ENCODE results near the gene NFIA. TPM values are rescaled to one million over a fixed set of nuclear protein-coding genes. Genes with fewer than 3 reads are reported as not detected.
A peak's percentile ranks its signal among the peaks of the same experiment; 100 is the strongest.

Gene NFIA
- 28.3 and 38.6 TPM in 2 replicates for total RNA-seq (2022)
- percentile 71 among the genes with signal in this experiment for Bru-seq, nascent RNA
- BruChase-seq, experiment 1, labeled RNA remaining after a 6-hour chase: percentile 64 among the genes with signal in this experiment
- percentile 66 among the genes with signal in this experiment for BruChase-seq, experiment 2, labeled RNA remaining after a 2-hour chase
- long read RNA-seq, full-length matches to known transcripts: 11 of 21 reads
- long read RNA-seq, partial matches to known transcripts: 1 of 21 reads
- long read RNA-seq, other reads (novel, unspliced or antisense): 9 of 21 reads

- BruUV-seq (replicated peaks): no TSS peak
- CTCF ChIA-PET: interaction anchor here (0.7 to 1.6 kb wide), 4 partner anchors 21 to 473 kb away, joined by 3 to 5 read pairs (median 3); no protein-coding TSS in a partner anchor
These were observed at the start of gene NFIA for GRCh38 chr1:61082311-61083012. TSS of gene NFIA (plus strand) at chr1:61082561.

DNA sequence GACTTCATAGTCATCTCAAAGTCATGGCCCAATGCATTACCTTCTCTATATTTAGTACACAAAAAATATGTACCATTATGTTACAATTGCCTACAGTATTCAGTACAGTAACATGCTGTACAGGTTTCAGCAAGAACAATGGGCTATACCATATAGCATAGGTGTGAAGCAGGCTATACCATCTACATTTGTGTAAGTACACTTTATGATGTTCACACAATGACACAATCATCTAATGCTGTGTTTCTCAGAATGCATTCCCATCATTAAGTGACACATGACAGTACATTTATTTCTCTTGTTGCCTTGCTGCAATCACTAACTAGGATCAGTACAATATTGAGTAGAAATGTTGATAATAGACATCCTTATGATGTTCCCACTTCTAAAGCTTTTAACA is 46.5 kb upstream of the NFIA start:
- BruUV-seq (replicated peaks): no TSS peak
- no peaks in the 10 kb centered on the region for H3K36me3 Mint-ChIP-seq (ENCODE audit: insufficient read depth, unreplicated experiment)
- no peak for TF ChIP-seq CTCF (IDR thresholded peaks at IDR 0.05; ENCODE audit: unreplicated experiment)
- H3K4me1 Mint-ChIP-seq (ENCODE audit: low read depth, unreplicated experiment): no peaks in the 10 kb centered on the region
- CTCF ChIA-PET: no interaction called here
- DNase-seq: no peak
- intact Hi-C loops (cut with micrococcal nuclease; ENCODE audit: unreplicated experiment): no loop called here
- no peak overlapping the region for H3K27ac Mint-ChIP-seq (ENCODE audit: unreplicated experiment)
- no peaks in the 10 kb centered on the region for H3K27me3 Mint-ChIP-seq (ENCODE audit: unreplicated experiment)
- no peaks in the 10 kb centered on the region for H3K9me3 Mint-ChIP-seq (ENCODE audit: low read depth, unreplicated experiment)
- no peak overlapping the region for H3K4me3 Mint-ChIP-seq (ENCODE audit: low read depth, unreplicated experiment)

More at GRCh38 chr1:61082311-61083012, at the start of gene NFIA:
- peaks cover 53% of the 10 kb centered on the region for H3K36me3 Mint-ChIP-seq (ENCODE audit: insufficient read depth, unreplicated experiment)
- H3K27ac Mint-ChIP-seq (ENCODE audit: unreplicated experiment): peak within 1 kb of the TSS; percentile 84
- peak; percentile 55 for DNase-seq
- H3K27me3 Mint-ChIP-seq (ENCODE audit: unreplicated experiment): no peaks in the 10 kb centered on the region
- intact Hi-C loops (cut with micrococcal nuclease; ENCODE audit: unreplicated experiment): loop anchor here (2.0 to 10.0 kb wide), 4 partner anchors 50 to 370 kb away; no protein-coding TSS in a partner anchor
- TF ChIP-seq CTCF (IDR thresholded peaks at IDR 0.05; ENCODE audit: unreplicated experiment): no peak
- no peaks in the 10 kb centered on the region for H3K9me3 Mint-ChIP-seq (ENCODE audit: low read depth, unreplicated experiment)
- H3K4me1 Mint-ChIP-seq (ENCODE audit: low read depth, unreplicated experiment): peaks cover 55% of the 10 kb centered on the region
- H3K4me3 Mint-ChIP-seq (ENCODE audit: low read depth, unreplicated experiment): peak within 1 kb of the TSS; percentile 89

GRCh38 chr1:61042466-61043009 is 39.8 kb upstream of the NFIA start:
- H3K4me3 Mint-ChIP-seq (ENCODE audit: low read depth, unreplicated experiment): peak overlapping the region; percentile 74
- intact Hi-C loops (cut with micrococcal nuclease; ENCODE audit: unreplicated experiment): loop anchor here (2.0 to 10.0 kb wide), 7 partner anchors 64 to 1068 kb away; no protein-coding TSS in a partner anchor
- CTCF ChIA-PET: interaction anchor here (0.6 to 1.8 kb wide), 8 partner anchors 35 to 1071 kb away, joined by 3 to 14 read pairs (median 4); no protein-coding TSS in a partner anchor
- H3K27ac Mint-ChIP-seq (ENCODE audit: unreplicated experiment): no peak overlapping the region
- no peak for TF ChIP-seq CTCF (IDR thresholded peaks at IDR 0.05; ENCODE audit: unreplicated experiment)
- H3K9me3 Mint-ChIP-seq (ENCODE audit: low read depth, unreplicated experiment): no peaks in the 10 kb centered on the region
- no peak for DNase-seq
- H3K36me3 Mint-ChIP-seq (ENCODE audit: insufficient read depth, unreplicated experiment): peaks cover 7% of the 10 kb centered on the region
- no peaks in the 10 kb centered on the region for H3K4me1 Mint-ChIP-seq (ENCODE audit: low read depth, unreplicated experiment)
- no peaks in the 10 kb centered on the region for H3K27me3 Mint-ChIP-seq (ENCODE audit: unreplicated experiment)
- no TSS peak for BruUV-seq (replicated peaks)

DNA sequence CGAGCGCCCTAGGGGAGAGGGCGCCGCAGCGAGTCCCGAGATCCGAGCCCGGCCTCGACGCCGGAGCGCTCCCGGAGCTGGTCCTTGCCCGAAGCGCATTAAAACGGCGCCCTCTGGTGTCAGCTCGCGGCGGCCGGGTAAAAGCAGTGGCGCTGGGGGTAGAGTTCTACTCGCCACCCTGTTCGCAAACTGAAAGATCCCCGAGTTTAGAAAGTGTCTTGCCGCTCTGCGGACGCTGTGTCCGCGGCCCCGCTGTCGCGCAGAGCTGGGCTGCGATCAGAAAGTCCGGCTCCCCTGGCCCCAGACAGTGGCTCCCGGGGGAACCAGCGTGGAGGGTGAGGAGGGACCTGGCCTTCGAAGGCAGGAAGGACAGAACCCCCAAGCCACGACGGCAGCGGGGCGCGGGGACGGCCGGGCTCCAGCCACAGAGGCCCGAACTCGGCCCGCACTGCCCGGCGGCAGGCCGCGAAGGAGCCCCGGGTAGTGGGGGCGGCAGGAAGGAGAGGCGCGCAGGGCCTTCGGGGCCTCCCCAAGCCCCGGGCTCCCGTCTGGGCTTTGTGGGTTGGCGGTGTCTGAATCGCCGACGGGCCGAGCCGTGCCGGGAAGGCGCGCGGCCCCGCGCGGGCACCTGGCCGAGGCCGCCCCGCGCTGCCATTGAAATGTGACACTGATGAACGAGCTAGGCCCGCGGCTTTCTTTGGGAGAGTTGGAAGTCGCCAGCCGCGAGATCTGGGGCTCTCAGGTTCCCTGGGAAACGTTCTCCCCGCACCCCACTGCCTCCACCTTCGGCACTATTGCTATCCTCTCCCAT is 39.1 kb upstream of the NFIA start:
- peak; percentile 87 for TF ChIP-seq CTCF (IDR thresholded peaks at IDR 0.05; ENCODE audit: unreplicated experiment)
- no peaks in the 10 kb centered on the region for H3K9me3 Mint-ChIP-seq (ENCODE audit: low read depth, unreplicated experiment)
- no peak overlapping the region for H3K27ac Mint-ChIP-seq (ENCODE audit: unreplicated experiment)
- peak; percentile 94 for DNase-seq
- no peaks in the 10 kb centered on the region for H3K27me3 Mint-ChIP-seq (ENCODE audit: unreplicated experiment)
- H3K36me3 Mint-ChIP-seq (ENCODE audit: insufficient read depth, unreplicated experiment): peaks cover 7% of the 10 kb centered on the region
- no TSS peak for BruUV-seq (replicated peaks)
- intact Hi-C loops (cut with micrococcal nuclease; ENCODE audit: unreplicated experiment): loop anchor here (2.0 to 10.0 kb wide), 7 partner anchors 64 to 1068 kb away; no protein-coding TSS in a partner anchor
- H3K4me3 Mint-ChIP-seq (ENCODE audit: low read depth, unreplicated experiment): peak overlapping the region; percentile 74
- CTCF ChIA-PET: interaction anchor here (0.6 to 1.8 kb wide), 10 partner anchors 11 to 1072 kb away, joined by 3 to 14 read pairs (median 4); no protein-coding TSS in a partner anchor
- H3K4me1 Mint-ChIP-seq (ENCODE audit: low read depth, unreplicated experiment): no peaks in the 10 kb centered on the region

All from Calu3 (cell line).